HuH-7 (cell line): Measurements from ENCODE around the gene KRTAP29-1.
A peak's percentile ranks its signal among the peaks of the same experiment; 100 is the strongest.

ENCODE experiments used
- DNase-seq: peaks from one replicate; pipeline ENCODE4 v3.0.0; 2011; ENCODE audit warnings: low spot score

KRTAP29-1 gene

GRCh38 chr17:41328207-41328606, 25.6 kb upstream of the KRTAP29-1 start:
- DNase-seq: no peak

- DNase-seq: no peak
Measured at GRCh38 chr17:41327411-41328120, 24.9 kb upstream of the KRTAP29-1 start.

- DNase-seq: no peak
Measured at GRCh38 chr17:41326173-41327145, 23.8 kb upstream of the KRTAP29-1 start.

GRCh38 chr17:41325611-41326010, 23.0 kb upstream of the KRTAP29-1 start:
- DNase-seq: no peak

GRCh38 chr17:41325126-41325525, 22.5 kb upstream of the KRTAP29-1 start:
- DNase-seq: no peak

- peak; percentile 13 for DNase-seq
Measured at GRCh38 chr17:41324180-41325075, 21.8 kb upstream of the KRTAP29-1 start.

GRCh38 chr17:41322903-41323895, 20.5 kb upstream of the KRTAP29-1 start:
- DNase-seq: no peak

- peak; percentile 28 for DNase-seq
Measured at GRCh38 chr17:41322094-41322902, 19.6 kb upstream of the KRTAP29-1 start.

- DNase-seq: no peak
Measured at GRCh38 chr17:41318231-41318630, 15.6 kb upstream of the KRTAP29-1 start.

- DNase-seq: no peak
Measured at GRCh38 chr17:41315814-41316445, 13.3 kb upstream of the KRTAP29-1 start.

GRCh38 chr17:41315204-41315794, 12.6 kb upstream of the KRTAP29-1 start, which contains the start of gene KRTAP17-1:
Gene KRTAP17-1, minus strand, starts transcription at chr17:41315710. Its CDS starts 60 bp downstream, at chr17:41315650.
- DNase-seq: no peak

GRCh38 chr17:41311111-41311510, 8.5 kb upstream of the KRTAP29-1 start:
- no peak for DNase-seq

- DNase-seq: no peak
Measured at GRCh38 chr17:41308918-41309359, 6.3 kb upstream of the KRTAP29-1 start, which contains the start of gene KRTAP16-1. Gene KRTAP16-1, minus strand, starts transcription at chr17:41309309. Its CDS starts 56 bp downstream, at chr17:41309253.

GRCh38 chr17:41308251-41308917, 5.7 kb upstream of the KRTAP29-1 start:
- DNase-seq: no peak

- DNase-seq: no peak
Measured at GRCh38 chr17:41307647-41308046, 5.0 kb upstream of the KRTAP29-1 start.

GRCh38 chr17:41304091-41304490, 1.4 kb upstream of the KRTAP29-1 start:
- DNase-seq: no peak

GRCh38 chr17:41302981-41303380, 330 bp upstream of the KRTAP29-1 start:
- DNase-seq: no peak

GRCh38 chr17:41301204-41301790, 1.4 kb downstream of the KRTAP29-1 start:
- DNase-seq: no peak
